HG02870 (cell line): Measurements from ENCODE around the gene NELL2.
"Not testable (repeated sequence)": the region's sequence is repeated elsewhere in the genome, so short reads cannot be mapped to it uniquely, and the experiment has no call there.

Experiments
- ATAC-seq: cut with Tn5 transposase; IDR thresholded peaks from one replicate; pipeline ENCODE4 v1.9.1; 2021; ENCODE audit warnings: mild to moderate bottlenecking, moderate library complexity; ENCODE audit not compliant: unreplicated experiment

Gene NELL2

DNA sequence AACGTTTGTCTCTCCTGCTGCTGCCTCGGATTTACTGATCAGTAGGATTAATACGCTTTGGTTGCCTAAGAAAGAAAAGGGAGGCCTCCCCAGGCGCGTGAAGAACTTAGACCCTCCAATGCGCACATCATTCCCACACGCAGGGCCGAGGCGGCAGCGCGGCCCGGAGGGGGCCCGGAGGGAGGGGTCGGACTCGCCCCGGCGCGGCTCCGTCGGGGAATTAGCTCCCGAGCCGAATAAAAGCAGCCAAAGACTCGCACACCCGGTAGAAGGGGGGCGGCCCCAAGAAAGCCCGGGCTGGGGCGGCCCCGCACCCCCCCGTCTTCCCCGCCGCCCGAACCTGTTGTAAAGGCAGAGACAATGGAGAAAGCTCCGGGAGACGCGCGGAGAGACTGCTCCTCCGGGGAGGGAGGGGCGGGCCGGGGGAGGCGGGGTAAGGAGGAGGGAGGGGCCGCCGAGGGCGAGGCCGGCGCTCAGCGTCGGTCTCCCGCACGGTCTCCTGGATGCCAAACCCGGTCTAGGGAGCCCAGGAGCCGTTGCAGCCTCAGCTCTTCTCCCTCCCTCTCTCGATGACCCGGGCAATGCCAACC lies at the start of gene NELL2:
NELL2 (minus strand) TSS at position 362 of the 590 bp plus-strand sequence. CDS start 446 bp downstream, outside the sequence.
- no peak for ATAC-seq

DNA sequence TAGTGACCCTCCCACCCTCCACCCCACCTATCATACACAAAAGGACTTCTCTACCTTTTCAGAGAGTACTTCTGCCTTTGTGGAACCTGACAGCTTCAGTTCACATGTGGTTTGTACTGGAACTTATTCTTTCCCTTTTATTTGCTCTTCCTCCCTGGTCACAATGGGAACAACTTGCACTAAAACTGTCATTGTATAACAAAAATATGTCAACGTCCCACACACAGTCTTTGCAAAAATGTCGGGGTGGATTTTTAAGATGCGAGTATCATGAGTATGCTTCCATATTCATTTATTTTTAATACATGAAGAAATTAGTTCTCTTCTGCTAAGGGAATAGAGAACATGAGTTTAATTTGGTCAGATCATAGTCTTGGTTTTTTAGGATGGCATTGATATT lies 45.6 kb upstream of the NELL2 start:
- no peak for ATAC-seq

DNA sequence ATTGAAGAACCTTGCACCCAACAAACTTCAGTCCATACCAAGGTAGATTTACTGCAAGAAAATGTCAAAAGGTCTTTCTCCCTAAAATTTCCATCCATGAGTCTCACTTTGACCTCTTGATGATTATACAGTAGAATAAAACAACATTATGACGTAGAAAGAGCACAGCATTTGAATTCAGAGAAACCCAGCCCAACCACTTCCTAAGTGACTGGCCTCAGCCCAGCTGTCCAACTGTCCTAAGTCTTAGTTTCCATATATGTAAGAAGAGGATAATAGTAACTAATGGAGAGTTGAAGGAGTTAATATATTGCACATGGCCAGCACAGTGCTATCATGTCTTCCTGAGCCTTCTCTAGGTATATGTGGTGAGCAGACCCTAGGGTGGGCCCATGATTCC lies 41.0 kb upstream of the NELL2 start:
- no peak for ATAC-seq

DNA sequence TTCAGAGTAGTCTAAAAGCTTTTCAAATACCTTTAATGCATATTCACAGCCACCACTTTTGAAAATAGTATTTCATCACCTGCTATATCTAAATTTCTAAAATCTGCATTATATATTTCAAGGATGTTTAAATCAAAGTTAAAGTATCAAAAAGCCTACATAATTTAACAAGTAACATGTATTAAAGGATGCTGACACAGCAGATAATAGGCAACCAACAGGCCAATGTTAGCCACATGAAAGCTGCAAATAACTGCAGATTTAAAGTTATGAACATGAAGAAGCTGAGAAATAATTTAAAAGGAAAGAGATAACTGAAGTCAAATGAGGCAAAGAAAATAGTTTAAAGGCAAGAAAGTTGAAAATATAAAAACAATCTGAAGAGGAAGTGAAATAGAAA lies 39.8 kb upstream of the NELL2 start:
- no peak for ATAC-seq

DNA sequence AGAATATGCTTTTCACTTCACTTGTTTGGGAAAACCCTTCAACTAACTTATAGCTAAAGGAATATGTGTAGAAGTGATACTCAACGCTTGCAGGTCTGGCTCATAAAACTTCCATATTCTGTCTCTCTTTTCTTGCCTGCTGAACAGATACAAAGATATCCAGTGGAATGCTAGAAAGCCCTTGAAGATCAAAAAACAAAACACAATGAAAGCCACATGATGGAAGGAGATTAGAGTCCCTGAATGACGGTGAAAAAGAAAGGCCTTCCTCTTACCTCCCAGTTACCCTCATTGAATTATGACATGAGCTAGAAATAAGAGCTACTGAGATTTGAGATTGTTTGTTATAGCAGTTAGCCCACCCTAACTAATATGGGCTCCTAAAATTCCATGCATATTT lies 28.2 kb upstream of the NELL2 start:
- no peak for ATAC-seq

DNA sequence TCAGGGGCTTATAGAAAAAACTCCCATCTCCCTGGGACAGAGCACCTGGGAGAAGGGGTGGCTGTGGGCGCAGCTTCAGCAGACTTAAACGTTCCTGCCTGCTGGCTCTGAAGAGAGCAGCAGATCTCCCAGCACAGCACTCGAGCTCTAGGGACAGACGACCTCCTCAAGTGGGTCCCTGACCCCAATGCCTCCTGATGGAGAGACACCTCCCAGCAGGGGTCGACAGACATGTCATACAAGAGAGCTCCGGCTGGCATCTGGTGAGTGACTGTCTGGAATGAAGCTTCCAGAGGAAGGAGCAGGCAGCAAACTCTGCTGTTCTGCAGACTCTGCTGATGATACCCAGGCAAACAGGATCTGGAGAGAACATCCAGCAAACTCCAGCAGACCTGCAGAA lies 22.0 kb upstream of the NELL2 start:
- not testable (repeated sequence) for ATAC-seq

DNA sequence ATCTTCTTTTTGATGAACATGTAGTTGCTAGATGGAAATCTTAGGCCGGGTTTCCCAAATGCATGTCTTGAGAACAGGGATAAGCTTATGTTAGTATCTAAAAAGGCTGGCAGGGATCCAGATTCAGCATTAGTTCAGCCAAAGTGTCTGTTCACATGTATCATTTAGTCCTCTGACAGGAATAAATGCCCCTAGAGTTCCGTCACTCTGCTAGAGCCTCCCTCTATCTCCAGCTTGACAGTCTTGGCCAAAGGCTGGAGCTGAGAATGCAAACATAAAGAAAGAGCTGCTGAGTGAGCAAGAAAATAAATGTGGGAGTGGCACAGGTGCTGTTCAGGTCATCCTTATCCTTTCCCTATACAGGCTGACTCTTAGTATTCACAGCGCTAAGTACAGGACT lies 13.8 kb upstream of the NELL2 start:
- ATAC-seq: no peak

DNA sequence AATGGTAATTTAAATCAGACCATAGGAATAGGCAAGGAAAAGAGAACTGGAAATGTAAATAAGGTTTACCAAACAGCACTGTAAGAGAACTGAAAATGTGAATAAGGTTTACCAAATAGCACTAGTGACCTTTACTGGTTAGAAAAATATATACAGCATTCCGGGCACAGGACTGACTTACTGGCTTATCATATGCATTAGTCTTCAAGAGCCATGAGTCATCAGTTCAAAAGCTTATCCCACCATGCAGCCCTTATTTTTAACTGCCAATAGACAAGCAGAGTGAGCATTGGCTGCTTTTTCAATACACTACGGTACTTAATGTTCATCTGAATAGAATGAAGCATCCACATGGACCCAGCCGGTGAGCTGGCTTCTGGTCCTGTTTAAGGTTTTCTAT lies 13.0 kb upstream of the NELL2 start:
- no peak for ATAC-seq

DNA sequence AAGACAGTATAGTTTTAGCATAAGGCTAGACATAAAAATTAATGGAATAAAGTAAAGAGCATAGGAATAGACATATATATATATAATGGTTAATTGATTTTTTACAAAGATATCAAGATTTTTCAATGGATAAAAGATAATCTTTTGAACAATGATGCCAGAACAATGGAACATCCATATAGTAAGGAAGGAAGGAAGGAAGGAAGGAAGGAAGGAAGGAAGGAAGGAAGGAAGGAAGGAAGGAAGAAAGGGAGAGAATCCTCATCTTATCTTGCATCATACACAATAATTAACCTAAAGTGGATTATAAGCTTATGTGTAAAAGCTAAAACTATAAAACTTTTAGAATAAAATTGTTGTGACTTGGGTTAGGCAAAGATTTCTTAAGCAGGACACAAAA lies 9.8 kb upstream of the NELL2 start:
- ATAC-seq: no peak

DNA sequence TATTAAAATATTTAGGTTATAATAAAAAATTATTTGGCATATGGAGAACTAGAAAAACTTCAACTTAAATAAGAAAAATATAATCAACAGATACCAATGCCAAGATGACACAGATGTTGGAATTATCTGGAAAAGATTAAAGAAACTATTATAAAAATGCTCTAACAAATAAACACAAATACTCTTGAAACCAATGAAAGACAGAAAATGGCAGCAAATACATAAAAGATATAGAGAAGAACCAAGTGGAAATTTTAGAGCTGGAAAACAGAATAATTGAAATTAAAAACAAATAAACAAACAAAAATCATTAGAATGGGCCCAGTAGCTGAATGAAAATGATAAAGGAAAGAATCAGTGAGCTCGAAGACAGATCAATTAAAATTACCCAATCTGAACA lies 5.1 kb upstream of the NELL2 start:
- ATAC-seq: no peak

DNA sequence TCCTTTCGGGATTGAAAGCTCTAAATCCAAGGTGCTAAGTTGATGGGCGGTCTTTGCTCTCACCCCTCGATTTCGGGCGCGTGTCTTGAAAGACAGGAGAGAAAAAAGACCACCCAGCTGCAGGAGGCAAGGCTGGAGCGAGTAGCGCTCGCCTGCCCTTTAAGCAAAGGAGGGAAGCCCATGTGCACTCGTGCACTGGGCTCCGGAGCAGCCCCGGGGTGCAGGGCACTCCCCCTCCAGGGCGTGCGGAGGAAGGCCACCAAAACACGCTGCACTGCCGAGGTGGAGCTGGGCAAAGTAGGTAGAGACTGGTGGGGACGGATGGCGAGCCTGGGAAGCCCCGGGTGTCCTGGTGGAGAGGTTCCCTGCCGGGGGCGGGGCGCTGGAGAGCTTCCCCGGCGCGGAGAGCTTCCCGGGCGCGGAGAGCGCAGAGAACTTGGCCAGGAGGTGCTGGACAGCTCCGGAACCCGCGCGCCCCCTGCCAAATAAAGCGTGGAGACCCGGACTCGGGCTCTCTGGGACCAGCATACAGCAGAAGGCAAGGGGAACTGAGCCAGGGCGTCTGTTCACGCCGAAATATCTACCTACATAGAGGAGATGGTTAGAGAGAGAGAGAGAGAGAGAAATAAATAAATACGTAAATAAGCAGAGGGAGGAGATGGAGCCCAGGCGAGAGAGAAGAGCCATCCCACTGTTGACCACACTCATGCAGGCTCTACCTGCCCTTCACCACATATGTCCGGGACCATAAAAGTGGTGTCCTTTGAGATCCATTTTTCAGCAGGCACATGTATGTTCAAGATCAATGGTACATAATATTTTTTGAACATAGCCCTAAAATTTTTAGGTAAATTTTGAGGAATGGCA lies 662 bp upstream of the NELL2 start:
- ATAC-seq: no peak

DNA sequence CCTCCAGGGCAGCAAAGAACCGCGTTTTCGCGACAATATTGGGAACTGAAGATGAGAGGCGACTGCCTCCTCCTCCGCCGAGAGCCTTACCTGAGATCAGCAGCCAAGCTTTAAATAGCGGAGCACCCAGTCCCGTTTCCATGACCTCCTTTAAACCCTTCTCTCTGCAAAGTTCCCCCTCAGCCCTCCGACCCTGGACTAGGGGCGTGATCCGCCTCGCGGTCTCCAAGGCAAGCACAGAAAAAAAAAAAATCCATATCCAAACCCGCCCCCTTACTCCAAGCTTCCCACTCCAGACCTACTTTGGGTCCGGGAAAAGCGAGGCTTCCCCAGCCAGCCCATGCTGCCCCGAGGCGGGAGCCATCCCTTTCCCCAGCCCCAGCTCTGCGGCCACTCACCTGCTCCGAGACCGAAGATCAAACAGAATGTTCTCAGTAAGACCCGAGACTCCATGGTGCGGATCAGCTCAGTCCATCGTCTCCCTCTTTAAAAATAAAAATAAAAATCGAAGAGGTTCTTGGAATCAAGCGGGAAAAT lies 630 bp downstream of the NELL2 start:
- no peak for ATAC-seq

DNA sequence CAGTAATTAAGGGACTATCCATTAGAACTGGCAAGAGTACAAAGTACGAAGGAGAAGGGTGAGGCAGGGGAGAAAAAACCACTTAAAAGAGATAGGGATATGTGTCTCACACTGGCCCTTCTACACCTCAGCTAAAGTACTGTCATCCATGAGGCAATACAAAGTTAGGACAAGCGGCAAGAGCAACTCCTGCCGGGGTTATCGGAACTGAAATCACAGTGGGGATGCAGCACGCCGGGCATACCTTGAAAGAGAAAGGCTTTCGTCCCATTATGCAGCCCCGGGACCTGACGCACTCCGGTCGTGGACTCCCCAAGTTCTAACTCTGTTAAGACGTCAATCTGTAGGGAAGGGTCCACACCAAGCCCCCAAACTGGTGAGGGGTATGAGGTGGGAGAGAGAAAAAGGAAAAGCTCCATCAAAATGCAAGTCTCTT lies 1.1 kb downstream of the NELL2 start:
- no peak for ATAC-seq

DNA sequence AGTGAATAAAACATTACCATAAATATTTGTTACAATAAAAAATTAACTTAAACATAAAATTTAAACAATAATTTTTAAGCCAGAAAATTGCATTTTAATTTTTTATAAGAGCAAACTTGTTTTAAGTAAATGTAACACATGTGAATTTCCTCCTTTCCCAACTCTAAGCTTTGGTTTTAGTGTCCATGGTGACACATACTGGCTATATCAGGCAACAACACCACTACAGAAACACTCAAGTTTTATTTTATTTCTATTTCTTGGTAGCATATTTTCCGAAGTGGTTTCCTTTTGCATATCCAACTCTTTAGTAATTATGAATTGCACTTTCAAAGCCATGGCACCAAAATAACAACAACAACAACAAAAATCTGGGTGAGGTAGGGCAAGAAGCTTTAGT lies 2.2 kb downstream of the NELL2 start:
- no peak for ATAC-seq

DNA sequence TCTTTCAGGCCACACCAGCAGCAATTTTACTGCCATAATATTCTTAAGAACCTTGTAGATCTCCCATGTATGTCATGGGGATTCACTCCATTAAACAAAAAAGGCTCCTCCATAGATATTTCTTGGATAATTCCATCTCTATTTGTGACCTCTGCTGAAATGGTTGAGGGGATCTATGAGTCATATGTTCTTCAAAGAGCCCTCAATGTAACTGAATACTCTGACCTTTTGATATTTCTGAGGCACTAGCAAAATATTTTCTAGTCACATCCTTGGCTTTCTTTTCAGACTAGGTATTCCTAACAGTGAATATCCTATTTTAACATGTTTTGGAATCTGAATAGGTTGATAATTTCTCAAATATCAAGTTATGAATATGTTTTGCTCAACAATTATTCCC lies 6.6 kb downstream of the NELL2 start:
- no peak for ATAC-seq

DNA sequence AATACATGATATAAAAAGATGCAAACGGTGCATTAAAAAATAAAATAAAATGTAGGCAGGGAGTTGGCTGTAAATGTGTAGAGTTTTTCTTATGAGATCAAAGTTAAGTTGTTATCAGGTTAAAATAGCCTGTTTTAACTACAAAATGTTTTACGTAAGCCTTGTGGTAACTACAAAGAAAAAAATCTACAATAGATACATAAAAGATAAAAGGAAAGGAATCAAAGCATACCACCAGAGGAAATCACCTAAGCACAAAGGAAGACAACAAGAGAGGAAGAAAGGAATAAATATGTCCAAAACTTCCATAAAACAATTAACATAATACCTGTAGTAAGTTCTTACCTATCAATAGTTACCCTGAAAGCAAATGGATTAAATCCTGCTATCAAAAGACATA lies 12.2 kb downstream of the NELL2 start:
- ATAC-seq: no peak

DNA sequence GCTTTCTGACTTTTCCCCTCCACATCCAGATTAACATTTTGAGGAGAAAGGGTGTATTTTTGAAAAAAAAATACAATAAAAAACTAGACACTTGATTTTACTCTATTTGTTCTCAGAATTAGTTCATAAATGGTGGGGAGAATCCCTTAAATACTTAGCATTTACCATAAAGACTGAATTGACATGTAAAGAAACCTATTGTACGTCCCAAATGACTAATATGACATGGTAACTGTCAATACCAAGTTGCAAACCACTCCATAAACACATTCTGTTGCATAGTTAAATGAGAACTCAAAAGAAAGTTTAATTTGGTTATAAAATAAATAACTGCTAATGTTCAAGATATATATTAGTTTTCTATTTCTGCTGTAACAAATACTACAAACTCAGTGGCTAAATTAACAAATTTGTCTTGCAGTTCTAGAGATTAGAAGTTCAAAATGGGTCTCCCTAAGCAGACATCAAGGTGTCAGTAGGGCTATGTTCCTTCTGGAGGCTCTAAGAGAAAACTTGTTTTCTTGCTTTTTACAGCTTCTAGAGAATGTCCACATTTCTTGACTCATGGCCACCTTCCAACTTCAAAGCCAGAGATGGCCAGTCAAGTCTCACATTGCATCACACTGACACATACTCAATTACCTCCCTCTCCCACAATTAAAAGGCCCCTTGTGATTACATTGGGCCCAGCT lies 16.0 kb downstream of the NELL2 start:
- no peak for ATAC-seq

DNA sequence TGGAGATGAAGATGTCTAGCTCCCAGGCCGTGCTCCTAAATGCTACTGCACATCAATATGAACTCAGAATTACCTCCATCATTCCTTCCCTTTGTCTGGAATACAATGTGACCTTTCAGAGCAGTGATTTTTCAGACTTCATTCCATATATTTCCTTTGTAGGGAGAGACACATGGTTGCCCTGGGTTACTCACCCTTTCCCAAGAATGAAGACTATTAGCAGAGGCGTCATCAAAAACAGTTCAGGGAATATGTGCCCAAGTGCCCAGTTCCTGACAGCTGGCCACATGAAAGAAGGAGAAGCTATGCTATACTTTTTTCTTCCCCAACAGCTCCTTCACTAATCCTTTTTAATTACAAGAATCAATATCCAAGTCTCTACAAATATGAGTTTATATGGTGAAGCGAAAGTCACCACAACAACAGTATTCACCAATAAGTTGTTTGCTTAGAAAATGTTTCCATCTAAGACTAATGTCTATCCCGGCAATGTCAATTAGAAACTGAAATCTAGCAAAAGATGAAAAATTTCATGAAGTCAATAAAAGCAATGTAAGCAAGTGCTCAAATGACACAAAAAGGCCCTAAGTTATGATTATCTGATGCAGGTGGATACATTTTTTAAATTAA lies 17.8 kb downstream of the NELL2 start:
- no peak for ATAC-seq

DNA sequence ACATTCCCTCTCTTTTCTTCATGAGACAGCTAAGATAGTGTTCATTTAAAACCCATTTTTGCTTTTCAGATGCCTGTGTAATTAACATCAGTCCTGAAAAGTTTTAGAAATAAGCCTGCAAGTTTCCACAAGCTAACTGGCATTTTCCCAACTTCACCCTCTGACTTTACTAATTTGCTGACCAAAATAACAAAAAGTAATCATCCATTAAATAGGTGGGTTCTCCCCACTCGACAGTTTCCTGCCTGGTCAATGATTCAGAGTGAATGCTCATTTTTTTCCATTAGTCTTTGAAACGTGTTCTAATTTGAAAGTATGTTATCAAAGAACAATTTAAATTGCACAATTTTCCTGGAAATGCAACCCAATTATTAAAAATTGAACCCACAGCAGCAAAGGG lies 23.6 kb downstream of the NELL2 start:
- ATAC-seq: no peak

DNA sequence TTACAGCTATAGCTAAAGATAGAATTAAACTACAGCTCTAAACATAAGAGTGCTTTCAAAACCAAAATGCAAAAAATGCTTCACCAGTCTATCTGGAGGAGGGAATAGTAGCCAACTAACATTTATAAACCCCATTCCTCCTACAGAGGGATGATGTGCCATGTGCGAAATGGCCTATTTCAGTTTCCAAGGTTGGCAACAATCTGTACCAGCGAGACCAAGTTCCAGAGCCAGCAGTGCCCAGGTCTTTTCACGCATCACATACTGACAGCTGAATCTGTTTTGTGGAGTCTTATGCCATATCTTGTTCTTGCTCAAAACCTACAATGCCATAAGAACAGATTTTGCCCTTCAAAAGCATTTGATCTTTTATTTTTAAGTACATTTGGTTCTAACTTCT lies 24.5 kb downstream of the NELL2 start:
- ATAC-seq: no peak

DNA sequence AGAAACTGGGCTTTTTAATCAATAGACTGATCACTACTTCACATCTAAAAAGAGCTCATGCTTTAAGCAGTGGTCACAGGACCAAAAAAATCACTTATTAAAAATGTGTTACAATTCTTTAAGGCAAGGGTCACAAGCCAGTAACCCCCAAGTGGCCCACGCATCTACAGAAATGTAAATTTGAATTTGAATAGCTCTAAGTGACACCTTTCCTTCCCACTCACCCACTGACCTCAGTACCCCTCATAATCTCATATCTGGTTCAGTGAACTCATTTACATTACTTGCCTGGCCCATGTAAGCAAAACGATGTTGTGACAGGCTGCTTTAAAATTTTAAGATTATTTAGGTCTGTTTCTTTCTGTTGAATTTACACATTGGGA lies 27.4 kb downstream of the NELL2 start:
- ATAC-seq: no peak
